ENCODE data around the gene BRIP1.
"Not testable (repeated sequence)": the region's sequence is repeated elsewhere in the genome, so short reads cannot be mapped to it uniquely, and the experiment has no call there.

BRIP1 gene

DNA sequence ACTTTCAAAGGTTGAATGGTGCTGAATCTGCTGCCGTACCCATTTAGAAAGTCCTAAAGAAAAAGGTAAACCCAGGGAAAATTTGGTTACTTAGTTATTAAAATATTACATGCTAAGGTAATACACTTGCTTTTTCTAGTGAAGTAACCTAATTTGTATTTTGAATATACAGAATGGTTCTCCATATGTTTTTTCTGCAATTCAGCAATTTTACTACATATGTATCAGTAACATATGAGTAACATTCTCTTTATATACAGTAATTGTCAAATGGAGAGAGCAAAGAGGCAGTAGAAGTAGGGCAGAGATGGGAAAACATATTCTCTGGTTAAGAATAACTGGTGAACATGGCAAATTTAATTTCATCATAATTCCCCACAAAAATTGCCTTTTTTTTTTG is 177.2 kb downstream of the BRIP1 start:
- no peak for FAIRE-seq

DNA sequence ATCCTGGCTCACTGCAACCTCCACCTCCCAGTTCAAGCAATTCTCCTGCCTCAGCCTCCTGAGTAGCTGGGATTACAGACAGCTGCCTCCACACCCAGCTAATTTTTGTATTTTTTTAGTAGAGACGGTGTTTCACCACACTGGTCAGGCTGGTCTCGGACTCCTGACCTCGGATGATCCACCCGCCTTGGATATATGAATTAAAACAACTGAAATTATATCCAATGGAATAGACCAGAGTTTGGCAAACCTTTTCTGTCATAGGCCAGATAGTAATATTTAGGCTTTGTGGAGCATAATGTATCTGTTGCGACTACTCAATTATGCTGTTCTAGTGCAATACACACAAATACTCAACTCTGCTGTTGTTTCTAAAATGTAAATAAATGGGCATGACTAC is 178.5 kb downstream of the BRIP1 start:
- no peak for FAIRE-seq

DNA sequence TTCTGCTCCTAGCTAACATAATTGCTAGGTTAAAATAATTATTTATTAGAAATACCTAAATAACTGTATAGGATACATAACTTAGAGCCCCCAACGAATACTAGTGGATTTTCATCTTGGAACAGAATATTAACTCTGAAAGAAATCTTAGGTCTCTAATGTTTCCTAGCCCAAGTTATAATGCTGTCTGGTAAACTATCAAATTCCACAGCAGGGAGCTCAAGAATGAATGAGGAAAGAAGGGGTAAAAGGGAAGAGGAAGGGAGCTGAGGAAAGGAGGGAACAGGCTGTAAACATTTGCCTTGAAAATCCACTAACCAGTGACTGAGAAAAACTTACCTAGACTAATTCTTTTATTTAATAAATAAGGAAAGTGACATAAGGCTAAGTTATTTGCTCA is 179.2 kb downstream of the BRIP1 start:
- no peak for FAIRE-seq

DNA sequence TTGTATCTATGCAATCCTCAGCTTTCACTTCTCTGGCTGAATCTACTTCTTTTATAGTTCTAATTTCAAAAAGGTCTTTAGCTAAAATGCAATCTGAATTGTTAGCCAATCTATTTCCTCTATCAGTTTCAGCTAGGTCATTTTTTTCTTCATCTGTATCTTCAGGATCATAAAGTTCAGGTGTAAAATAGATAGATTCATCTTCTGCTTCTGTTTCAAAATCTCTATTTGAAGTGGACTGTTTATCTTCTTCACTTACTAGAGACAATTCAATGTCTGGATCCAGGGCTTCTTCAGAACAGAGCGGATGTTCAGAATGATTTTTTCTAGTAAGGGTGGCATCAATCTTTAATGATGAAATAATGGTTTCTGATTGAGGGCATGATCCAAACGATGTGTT is 179.9 kb downstream of the BRIP1 start:
- no peak for FAIRE-seq

DNA sequence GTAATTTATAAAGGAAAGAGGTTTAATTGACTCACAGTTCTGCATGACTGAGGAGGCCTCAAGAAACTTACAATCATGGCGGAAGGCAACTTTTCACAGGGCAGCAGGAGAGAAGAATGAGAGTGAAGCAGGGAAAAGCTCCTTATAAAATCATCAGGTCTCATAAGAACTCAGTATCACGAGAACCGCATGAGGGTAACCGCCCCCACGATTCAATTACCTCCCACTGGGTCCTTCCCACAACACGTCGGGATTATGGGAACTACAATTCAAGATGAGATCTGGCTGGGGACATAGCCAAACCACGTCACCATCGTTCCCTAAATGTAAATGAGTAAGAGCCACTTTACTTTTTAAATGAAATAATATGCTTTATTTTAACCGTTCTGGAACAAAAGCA is 182.4 kb downstream of the BRIP1 start:
- FAIRE-seq, result no peak

DNA sequence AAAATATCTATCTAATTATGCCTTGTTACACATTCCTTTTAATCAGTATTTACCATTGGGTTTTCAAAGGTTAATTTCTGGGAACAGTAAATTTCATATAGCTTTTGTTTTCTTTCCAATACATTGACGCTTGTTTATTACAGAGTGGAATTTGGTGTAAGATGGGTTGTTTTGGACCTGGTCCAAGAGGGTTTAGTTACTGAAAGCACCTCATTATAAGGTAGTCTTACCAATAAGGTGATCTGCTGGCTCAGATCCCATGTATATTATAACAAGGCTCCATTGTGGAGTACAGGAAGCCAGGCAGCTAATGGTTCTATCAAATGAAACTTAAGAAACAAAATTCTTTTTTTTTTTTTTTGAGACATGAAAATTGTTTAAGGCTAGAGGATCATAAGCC is 185.0 kb downstream of the BRIP1 start:
- FAIRE-seq, result no peak

DNA sequence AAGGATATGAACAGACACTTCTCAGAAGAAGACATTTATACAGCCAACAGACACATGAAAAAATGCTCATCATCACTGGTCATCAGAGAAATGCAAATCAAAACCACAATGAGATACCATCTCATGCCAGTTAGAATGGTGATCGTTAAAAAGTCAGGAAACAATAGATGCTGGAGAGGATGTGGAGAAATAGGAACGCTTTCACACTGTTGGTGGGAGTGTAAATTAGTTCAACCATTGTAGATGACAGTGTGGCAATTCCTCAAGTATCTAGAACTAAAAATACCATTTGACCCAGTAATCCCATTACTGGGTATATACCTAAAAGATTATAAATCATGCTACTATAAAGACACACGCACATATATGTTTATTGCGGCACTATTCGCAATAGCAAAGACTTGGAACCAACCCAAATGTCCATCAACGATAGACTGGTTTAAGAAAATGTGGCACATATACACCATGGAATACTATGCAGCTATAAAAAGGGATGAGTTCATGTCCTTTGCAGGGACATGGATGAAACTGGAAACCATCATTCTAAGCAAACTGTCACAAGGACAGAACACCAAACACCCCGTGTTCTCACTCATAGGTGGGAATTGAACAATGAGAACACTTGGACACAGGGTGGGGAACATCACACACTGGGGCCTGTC is 186.0 kb downstream of the BRIP1 start:
- FAIRE-seq, result not testable (repeated sequence)

DNA sequence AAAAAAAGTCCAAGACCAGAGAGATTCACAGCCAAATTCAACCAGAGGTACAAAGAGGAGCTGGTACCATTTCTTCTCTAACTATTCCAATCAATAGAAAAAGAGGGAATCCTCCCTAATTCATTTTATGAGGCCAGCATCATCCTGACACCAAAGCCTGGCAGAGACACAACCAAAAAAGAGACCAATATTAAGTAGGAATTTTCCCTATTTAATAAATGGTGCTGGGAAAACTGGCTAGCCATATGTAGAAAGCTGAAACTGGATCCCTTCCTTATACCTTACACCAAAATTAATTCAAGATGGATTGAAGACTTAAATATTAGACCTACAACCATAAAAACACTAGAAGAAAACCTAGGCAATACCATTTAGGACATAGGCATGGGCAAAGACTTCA is 186.8 kb downstream of the BRIP1 start:
- FAIRE-seq, result not testable (repeated sequence)

DNA sequence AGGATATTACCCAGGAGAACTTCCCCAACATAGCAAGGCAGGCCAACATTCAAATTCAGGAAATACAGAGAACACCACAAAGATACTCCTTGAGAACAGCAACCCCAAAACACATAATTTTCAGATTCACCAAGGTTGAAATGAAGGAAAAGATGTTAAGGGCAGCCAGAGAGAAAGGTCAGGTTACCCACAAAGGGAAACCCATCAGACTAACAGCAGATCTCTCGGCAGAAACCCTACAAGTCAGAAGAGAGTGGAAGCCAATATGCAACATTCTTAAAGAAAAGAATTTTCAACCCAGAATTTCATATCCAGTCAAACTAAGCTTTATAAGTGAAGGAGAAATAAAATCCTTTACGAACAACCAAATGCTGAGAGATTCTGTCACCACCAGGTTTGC is 188.7 kb downstream of the BRIP1 start:
- FAIRE-seq, result not testable (repeated sequence)

DNA sequence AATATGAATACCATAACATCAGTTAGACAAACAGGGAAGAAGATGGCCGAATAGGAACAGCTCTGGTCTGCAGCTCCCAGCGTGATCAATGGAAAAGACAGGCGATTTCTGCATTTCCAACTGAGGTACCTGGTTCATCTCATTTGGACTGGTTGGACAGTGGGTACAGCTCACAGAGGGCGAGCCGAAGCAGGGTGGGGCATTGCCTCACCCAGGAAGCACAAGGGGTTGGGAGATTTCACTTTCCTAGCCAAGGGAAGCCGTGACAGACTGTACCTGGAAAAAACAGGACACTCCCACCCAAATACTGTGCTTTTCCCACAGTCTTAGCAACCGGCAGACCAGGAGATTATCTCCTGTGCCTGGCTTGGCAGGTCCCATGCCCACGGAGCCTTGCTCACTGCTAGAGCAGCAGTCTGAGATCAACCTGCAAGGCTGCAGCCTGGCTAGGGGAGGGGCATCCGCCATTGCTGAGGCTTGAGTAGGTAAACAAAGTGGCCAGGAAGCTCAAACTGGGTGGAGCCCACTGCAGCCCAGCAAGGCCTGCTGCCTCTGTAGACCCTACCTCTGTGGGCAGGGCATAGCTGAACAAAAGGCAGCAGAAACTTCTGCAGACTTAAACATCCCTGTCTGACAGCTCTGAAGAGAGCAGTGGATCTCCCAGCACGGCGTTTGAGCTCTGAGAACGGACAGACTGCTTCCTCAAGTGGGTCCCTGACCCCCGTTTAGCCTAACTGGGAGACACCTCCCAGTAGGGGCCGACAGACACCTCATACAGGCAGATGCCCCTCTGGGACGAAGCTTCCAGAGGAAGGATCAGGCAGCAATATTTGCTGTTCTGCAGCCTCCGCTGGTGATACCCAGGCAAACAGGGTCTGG is 190.1 kb downstream of the BRIP1 start:
- FAIRE-seq, result not testable (repeated sequence)

DNA sequence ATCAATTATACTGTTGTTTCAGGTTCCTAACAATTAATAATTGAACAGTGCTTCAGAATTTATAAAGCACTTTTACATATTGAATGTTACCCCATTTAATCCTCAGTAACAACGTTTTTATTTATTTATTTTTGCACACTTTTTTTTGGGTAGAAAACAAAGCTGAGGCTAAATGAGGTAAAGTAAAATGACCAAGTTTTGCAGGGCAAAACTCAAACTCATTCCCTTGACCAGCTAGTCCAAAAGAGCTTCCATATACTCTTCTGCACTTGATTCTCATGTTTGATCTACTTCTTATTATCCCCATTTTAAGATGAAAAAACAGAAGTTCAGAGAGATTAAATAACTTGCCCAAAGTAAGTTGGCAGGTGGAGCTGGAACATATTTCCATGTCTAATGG is 191.2 kb downstream of the BRIP1 start:
- no peak for FAIRE-seq

DNA sequence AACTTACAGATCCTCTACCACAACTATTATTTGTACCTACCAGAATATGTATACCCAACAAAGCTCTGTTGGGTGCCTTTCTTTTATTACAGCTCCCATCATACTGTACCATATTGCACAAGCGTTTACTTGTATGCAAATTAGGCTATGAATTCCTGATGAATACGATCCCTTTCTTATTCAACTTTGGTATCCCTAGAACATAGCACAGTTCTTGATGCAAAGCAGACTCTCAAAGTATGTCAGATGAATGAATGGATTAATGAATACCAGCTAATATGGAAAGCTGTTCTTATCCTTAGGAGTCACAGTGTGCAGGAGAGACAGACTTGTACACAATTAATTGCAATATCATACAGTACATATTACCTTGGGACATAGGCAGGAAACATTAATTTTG is 192.6 kb downstream of the BRIP1 start:
- FAIRE-seq, result no peak

DNA sequence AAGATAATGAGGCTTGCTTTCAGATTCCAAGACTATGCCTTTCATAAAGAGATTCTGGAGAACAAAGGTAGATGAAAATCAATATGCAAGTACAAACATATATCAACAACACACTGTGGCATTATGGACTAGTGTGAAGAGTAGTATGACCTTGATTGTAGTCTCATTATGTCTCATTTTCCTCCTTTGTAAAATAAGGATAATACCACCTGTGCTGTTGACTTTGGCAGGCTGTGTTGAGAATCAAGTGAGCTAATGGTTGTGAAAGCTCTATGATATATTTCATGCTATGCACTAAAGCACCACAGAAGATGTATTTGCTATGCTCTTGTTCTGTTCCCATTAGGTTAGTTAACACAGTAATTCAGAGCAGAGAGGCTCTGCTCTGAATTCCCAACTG is 193.8 kb downstream of the BRIP1 start:
- FAIRE-seq, result no peak

DNA sequence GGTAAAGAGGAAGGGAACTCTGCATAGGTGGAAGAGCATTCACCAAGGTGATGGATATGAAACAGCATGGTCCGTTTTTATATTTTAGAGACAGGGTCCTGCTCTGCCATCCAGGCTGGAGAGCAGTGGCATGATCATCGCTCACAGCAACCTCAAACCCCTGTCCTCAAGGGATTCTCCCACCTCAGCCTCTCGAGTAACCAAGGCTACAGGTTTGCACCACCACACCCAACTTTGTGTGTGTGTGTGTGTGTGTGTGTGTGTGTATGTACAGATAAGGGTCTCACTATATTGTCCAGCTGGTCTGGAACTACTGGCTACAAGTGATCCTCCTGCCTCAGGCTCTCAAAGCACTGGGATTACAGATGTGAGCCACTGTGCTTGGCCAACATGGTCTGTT is 194.8 kb downstream of the BRIP1 start:
- no peak for FAIRE-seq

DNA sequence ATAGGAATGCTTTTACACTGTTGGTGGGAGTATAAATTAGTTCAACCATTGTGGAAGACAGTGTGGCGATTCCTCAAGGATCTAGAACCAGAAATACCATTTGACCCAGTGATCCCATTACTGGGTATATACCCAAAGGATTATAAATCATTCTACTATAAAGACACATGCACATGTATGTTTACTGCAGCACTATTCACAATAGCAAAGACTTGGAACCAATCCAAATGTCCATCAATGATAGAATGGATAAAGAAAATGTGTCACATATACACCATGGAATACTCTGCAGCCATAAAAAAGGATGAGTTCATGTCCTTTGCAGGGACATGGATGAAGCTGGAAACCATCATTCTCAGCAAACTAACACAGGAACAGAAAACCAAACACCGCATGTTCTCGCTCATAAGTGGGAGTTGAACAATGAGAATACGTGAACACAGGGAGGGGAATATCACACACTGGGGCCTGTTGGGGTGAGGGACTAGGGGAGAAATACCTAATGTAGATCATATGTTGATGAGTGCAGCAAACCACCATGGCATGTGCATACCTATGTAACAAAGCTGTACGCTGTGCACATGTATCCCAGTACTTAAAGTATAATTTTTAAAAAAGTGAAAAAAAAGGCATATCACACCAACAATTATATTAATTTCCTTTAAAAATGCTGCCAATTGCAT is 196.8 kb downstream of the BRIP1 start:
- FAIRE-seq, result not testable (repeated sequence)

DNA sequence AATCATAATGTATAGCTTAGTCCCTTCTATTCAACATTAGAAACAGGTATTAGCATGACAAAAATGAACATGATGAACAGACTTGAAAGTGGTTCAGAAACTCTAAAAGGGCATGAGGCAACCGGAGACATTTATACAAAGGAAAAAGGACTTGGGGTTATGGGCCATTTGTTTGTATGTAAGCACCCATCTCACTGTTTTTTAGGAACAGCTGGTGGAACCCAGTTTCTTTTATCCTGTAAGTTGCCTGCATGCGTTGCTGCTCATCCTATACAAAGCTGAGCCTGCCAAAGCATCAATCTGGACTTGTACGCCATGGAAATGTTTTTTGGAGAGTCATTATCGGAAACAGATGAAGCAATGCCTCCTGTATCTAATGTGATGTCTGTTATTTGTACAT is 200.0 kb downstream of the BRIP1 start:
- FAIRE-seq, result no peak

DNA sequence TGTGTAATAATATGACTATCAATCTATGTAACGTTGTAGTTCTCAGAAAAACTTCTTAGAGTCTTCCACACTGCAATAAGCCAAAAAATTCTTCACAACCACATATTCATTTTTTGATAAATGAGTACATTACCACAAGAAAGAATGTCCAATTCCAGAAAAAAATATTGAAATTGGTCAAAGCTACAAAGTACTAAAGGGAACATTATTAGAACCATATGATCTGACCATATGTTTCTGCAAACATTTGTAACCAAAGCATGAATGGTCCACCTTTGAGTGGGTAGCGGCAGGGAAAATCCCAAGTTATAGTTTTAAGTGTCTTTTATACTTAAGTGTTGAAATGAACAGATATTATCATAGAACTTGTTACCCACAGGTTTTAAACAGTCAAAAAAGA is 200.6 kb downstream of the BRIP1 start:
- no peak for FAIRE-seq

DNA sequence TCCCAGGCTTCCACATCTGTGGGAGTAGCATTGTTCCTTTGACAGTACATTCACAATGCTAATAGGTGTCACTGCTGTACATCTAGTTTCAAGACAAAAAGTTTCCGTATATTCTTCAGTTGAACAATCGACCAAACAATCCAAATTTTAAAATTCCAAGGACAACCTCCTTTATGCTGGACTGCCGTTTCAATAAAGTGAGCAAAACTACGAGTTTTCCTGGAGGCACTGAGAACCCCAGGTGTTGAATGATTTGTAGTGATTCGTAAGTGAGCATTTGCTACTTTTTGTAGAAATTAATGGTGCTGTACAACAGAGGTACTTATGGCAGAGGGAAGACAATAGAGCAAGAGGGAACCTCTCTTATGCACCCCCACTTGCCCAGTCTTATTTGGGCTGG is 201.1 kb downstream of the BRIP1 start:
- no peak for FAIRE-seq

DNA sequence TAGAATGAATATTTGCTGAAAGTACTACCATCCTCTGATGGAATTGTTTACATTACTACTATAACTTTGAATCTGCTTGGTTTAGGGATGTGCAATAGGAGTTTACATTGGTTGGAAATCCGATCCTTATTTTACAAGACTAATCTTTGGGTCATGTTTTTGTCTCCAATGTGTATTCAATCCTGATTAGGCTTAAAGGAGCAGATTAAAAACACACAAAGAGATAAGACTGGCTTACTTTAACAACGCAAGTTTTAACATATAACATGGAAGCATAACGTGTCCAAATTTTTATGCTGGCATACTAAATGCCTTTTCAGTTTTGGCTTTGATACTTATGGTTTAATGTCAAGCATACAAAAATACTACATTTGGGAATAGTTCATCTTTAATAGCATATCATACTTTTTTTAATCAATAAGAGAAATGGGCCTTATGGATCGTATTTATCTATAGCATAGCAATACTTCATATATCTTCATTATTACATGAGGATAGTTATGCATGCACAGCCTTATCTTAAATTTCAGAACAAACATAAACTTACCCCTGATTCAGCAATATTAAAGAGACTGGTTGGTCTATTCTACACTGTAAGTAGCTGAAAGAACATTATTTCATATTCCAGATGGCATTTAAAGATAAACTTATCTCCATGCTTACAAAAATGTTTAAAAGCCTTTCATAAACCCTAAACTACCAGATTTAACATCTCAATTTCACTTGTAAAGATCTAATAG is 202.4 kb downstream of the BRIP1 start:
- no peak for FAIRE-seq

DNA sequence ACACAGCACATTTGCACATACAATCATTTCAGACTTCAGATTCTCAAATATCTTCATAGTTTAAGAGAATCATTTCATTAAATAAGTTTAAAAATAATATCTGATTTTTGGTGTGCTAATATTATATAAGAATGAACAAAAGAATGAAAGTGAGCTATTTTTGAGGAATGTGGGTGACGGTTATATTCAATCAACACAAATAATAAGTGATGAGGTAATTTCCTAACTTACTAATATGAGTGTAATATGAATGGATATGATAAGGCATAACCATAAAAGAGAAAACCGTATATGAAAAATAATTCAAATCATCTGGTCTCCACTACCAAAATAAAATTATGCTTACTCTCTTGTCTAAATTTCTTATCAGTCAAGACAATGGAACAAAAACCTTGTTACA is 203.9 kb downstream of the BRIP1 start:
- FAIRE-seq, result no peak

DNA sequence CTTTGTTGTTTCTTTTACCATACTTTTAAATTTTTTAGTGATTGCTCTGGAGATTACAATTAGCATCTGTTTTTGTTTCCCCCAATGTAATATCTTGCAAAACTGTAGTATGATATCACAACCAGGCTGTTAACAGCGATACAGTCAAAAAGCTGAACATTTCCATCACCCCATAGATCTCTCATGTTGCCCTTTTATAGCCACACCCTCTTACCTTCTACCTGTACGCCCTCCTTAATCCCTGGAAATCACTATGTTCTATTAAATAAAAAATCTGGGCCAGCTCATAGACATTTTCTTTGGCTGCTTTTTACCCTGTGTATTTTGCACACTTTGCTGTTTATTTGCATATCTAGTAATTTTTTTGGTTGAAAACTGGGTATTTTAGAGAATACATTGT is 205.1 kb downstream of the BRIP1 start:
- FAIRE-seq, result no peak

DNA sequence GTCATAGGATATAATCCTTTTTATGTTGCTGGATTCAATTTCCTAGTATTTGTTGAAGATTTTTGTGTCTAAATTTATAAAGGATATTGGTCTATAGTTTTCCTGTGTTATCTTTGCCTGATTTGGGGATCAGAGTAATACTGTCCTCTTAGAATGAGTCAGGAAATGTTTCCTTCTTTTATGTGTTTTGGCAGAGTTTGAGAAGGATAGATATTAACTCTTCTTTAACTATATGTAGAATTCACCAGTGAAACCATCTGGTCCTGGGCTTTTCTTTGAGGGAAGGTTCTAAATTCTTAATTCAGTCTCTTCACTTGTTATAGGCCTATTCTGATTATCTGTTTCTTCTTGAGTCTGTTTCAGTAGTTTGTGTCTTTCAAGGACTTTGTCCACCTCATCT is 206.0 kb downstream of the BRIP1 start:
- FAIRE-seq, result no peak

DNA sequence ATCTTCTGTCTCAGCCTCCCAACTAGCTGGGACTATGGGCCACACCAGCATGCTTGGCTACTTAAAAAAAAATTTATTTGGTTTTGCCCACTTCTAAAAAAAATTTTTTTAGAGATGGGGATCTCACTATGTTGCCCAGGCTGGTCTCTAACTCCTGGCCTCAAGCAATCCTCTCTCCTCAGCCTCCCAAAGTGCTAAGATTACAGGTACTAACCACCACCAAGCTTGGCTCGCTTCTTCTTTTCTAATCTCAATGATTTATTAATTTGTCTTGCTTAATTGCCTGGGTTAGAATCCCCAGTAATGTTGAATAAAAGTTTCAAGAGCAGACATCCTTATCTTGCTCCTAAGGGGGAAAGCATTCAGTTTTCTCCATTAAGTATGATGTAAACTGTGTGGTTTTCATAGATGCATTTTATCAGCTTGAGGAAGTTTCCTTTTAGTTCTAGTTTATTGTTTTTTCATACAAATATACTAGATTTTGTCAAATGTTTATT is 206.6 kb downstream of the BRIP1 start:
- no peak for FAIRE-seq
